ENCODE measurements around the gene HK2. TPM values are rescaled to one million over a fixed set of nuclear protein-coding genes. Genes with fewer than 3 reads are reported as not detected.

Gene HK2
- total RNA-seq, 1 donor from 2014 or later: 6.8 TPM

- Histone ChIP-seq H3K27ac (no peak overlapping the region), H3K9me3 (no peaks in the 10 kb centered on the region), H3K36me3 (no peaks in the 10 kb centered on the region), H3K4me1 (no peaks in the 10 kb centered on the region), H3K4me3 (no peak overlapping the region), H3K27me3 (no peaks in the 10 kb centered on the region)
- intact Hi-C loops (cut with DNase I): no loop called here
- TF ChIP-seq, protein P1, sequence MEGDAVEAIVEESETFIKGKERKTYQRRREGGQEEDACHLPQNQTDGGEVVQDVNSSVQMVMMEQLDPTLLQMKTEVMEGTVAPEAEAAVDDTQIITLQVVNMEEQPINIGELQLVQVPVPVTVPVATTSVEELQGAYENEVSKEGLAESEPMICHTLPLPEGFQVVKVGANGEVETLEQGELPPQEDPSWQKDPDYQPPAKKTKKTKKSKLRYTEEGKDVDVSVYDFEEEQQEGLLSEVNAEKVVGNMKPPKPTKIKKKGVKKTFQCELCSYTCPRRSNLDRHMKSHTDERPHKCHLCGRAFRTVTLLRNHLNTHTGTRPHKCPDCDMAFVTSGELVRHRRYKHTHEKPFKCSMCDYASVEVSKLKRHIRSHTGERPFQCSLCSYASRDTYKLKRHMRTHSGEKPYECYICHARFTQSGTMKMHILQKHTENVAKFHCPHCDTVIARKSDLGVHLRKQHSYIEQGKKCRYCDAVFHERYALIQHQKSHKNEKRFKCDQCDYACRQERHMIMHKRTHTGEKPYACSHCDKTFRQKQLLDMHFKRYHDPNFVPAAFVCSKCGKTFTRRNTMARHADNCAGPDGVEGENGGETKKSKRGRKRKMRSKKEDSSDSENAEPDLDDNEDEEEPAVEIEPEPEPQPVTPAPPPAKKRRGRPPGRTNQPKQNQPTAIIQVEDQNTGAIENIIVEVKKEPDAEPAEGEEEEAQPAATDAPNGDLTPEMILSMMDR (IDR thresholded peaks at IDR 0.05): no peak
- no peak for DNase-seq (ENCODE audit: low spot score in 2 of 2)
Measured at GRCh38 chr2:74922592-74923227, 88.8 kb downstream of the HK2 start.

DNA sequence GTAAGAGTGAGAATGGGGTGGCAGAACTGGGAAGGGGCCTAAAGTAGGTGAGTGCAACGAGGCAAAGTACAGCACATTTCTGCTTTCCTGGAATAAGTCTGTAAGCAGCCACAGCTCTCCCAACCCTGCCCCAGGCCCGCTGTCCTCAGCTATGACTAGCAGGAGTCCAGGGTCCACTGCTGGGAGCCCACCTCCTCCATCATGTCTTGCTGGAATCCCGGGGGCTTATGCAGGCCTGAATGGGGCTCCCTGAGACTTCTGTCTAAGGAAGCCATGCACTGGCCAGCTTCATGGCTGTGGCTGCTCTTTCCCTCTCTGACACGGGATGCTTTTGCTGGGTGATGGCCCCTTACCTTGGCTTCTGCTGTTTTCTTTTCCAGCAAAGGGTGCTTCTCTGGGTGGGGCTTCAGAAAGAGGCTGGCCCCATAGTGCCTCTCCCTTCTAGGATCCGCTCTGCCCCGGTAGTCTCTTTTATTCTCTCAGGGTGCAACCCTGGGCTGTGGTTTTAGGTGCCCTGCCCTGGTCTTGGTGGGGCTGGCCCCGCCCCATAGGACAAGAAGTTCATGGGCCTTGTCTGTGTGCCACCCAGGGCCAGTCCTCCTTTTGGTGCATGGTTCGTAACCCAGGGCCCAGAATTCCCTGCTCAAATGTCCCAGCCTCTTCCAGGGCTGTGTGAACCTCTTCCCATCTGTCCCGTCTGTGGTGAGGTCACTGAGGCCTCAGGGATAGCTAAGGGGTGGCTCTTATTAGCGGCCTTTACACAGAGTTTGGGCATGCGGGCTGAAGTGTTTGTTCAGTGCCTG lies 90.7 kb downstream of the HK2 start:
- TF ChIP-seq, protein P1 (IDR thresholded peaks at IDR 0.05): no peak
- H3K9me3 ChIP-seq: no peaks in the 10 kb centered on the region
- no peaks in the 10 kb centered on the region for H3K4me1 ChIP-seq
- no peak overlapping the region for H3K27ac ChIP-seq
- H3K27me3 ChIP-seq: no peaks in the 10 kb centered on the region
- H3K36me3 ChIP-seq: no peaks in the 10 kb centered on the region
- no peak for DNase-seq (ENCODE audit: low spot score in 2 of 2)
- H3K4me3 ChIP-seq: no peak overlapping the region
- intact Hi-C loops (cut with DNase I): no loop called here

- no peaks in the 10 kb centered on the region for H3K9me3 ChIP-seq
- no peaks in the 10 kb centered on the region for H3K4me1 ChIP-seq
- TF ChIP-seq, protein P1 (IDR thresholded peaks at IDR 0.05): no peak
- no peaks in the 10 kb centered on the region for H3K36me3 ChIP-seq
- no peaks in the 10 kb centered on the region for H3K27me3 ChIP-seq
- DNase-seq (ENCODE audit: low spot score in 2 of 2): no peak
- H3K27ac ChIP-seq: no peak overlapping the region
- no peak overlapping the region for H3K4me3 ChIP-seq
- intact Hi-C loops (cut with DNase I): no loop called here
Measured at GRCh38 chr2:74925361-74925786, 91.4 kb downstream of the HK2 start.

DNA sequence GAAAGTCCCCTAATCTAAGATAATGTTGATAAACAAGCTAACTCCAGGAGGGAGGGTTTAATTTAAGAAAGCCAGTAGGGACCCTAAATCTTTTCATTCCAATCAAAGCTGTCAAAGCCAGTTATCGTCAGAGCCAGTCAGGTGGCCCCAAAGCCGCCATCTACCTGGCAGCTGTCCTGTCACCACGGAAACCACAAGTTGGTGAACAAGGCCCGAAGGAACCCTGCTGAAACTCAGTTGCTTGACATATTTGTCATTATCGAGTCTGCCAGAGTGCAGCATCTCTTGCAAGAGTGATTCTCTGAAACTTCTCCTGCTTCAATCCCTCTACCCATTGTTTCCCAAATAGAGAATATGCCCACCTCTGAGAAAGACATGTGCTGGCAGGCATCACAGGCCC lies 93.7 kb downstream of the HK2 start:
- TF ChIP-seq, protein P1 (IDR thresholded peaks at IDR 0.05): no peak

GRCh38 chr2:74930811-74931486 lies 97.0 kb downstream of the HK2 start:
- no peak overlapping the region for H3K4me3 ChIP-seq
- peaks cover 0 to 6% of the 10 kb centered on the region in 2 donors for H3K9me3 ChIP-seq
- TF ChIP-seq, protein P1 (IDR thresholded peaks at IDR 0.05): no peak
- intact Hi-C loops (cut with DNase I): no loop called here
- H3K27ac ChIP-seq: no peak overlapping the region
- H3K36me3 ChIP-seq: no peaks in the 10 kb centered on the region
- H3K4me1 ChIP-seq: no peaks in the 10 kb centered on the region
- no peaks in the 10 kb centered on the region for H3K27me3 ChIP-seq
- DNase-seq (ENCODE audit: low spot score in 2 of 2): no peak

More for the DNA sequence above, 93.7 kb downstream of the HK2 start:
- Histone ChIP-seq H3K36me3 (no peaks in the 10 kb centered on the region), H3K9me3 (no peaks in the 10 kb centered on the region), H3K27ac (no peak overlapping the region), H3K4me1 (no peaks in the 10 kb centered on the region), H3K4me3 (no peak overlapping the region), H3K27me3 (no peaks in the 10 kb centered on the region)
- intact Hi-C loops (cut with DNase I): no loop called here
- DNase-seq (ENCODE audit: low spot score in 2 of 2): no peak

Data from ascending aorta (tissue), 2 donors.